Mesendoderm (in vitro differentiated cells): ENCODE measurements around the gene FAM131C.

Experiments used
- DNase-seq: peaks from one replicate; pipeline ENCODE4 v3.0.0; 2013
- H2AK5ac ChIP-seq: 2 replicates; pipeline ENCODE4 v1.6.1; 2013; ENCODE audit warnings: low read length, inconsistent platforms
- H2BK120ac ChIP-seq: 2 replicates; pipeline ENCODE4 v1.6.1; 2013; ENCODE audit warnings: low read depth, mild to moderate bottlenecking, low read length, moderate library complexity, mixed read lengths
- H2BK15ac ChIP-seq: replicated peaks from 2 replicates; pipeline ENCODE4 v1.6.1; 2013; ENCODE audit warnings: low read depth, mild to moderate bottlenecking, moderate library complexity
- H2BK5ac ChIP-seq: 2 replicates; pipeline ENCODE4 v1.6.1; 2013; ENCODE audit warnings: low read length, inconsistent platforms
- H3K18ac ChIP-seq: 2 replicates; pipeline ENCODE4 v1.6.1; 2013; ENCODE audit warnings: mild to moderate bottlenecking, low read length, mixed read lengths
- H3K23ac ChIP-seq: one replicate; pipeline ENCODE4 v1.6.1; 2013; ENCODE audit warnings: low read length
- H3K27ac ChIP-seq: 2 replicates; pipeline ENCODE4 v1.5.1; 2013; ENCODE audit warnings: low read depth, mild to moderate bottlenecking, inconsistent platforms, low read length, moderate library complexity
- H3K27me3 ChIP-seq: 2 replicates; pipeline ENCODE4 v1.6.1; 2013; ENCODE audit warnings: low read length, control low read depth, mild to moderate bottlenecking, inconsistent platforms; ENCODE audit not compliant: insufficient read depth, poor library complexity
- H3K36me3 ChIP-seq: 2 replicates; pipeline ENCODE4 v1.6.1; 2013; ENCODE audit warnings: low read length, inconsistent platforms; ENCODE audit not compliant: control insufficient read depth, insufficient read depth
- H3K4ac ChIP-seq: one replicate; pipeline ENCODE4 v1.6.1; 2013; ENCODE audit warnings: low read depth, mild to moderate bottlenecking, low read length, moderate library complexity
- H3K4me1 ChIP-seq: 2 replicates; pipeline ENCODE4 v1.6.1; 2013; ENCODE audit warnings: low read depth, low read length, inconsistent platforms; ENCODE audit not compliant: control insufficient read depth
- H3K4me2 ChIP-seq: 2 replicates; pipeline ENCODE4 v1.6.1; 2013; ENCODE audit warnings: low read length
- H3K4me3 ChIP-seq: 2 replicates; pipeline ENCODE4 v1.5.1; 2013; ENCODE audit warnings: mild to moderate bottlenecking, low read length
- H3K56ac ChIP-seq: one replicate; pipeline ENCODE4 v1.6.1; 2013; ENCODE audit warnings: low read length
- H3K79me1 ChIP-seq: 2 replicates; pipeline ENCODE4 v1.6.1; 2013; ENCODE audit warnings: low read length, inconsistent platforms
- H3K79me2 ChIP-seq: 2 replicates; pipeline ENCODE4 v1.6.1; 2013; ENCODE audit warnings: mild to moderate bottlenecking, low read length; ENCODE audit not compliant: control insufficient read depth, insufficient read depth
- H3K9ac ChIP-seq: 2 replicates; pipeline ENCODE4 v1.6.1; 2013; ENCODE audit warnings: low read length, inconsistent platforms
- H4K5ac ChIP-seq: one replicate; pipeline ENCODE4 v1.6.1; 2013; ENCODE audit warnings: low read length
- H4K8ac ChIP-seq: one replicate; pipeline ENCODE4 v1.6.1; 2013; ENCODE audit warnings: low read depth, mild to moderate bottlenecking, control low read depth, low read length, moderate library complexity
- WGBS: extraction: QIAGEN DNeasy Blood & Tissue Kit; methylation state at CpG from one replicate; pipeline ENCODE4 v1.1.7; 2013; ENCODE audit warnings: low lambda C conversion rate, missing lambda C conversion rate; ENCODE audit not compliant: insufficient coverage; ENCODE audit errors: extremely low coverage; 5-methylcytosine and 5-hydroxymethylcytosine counted together

FAM131C gene

GRCh38 chr1:16014509-16015482 is 58.7 kb downstream of the FAM131C start:
- no peak overlapping the region for H2BK15ac ChIP-seq
- no peak overlapping the region for H4K8ac ChIP-seq
- H3K79me1 ChIP-seq: no peaks in the 10 kb centered on the region
- no peak overlapping the region for H3K4me3 ChIP-seq
- no peak overlapping the region for H3K23ac ChIP-seq
- H3K79me2 ChIP-seq: no peaks in the 10 kb centered on the region
- no peak overlapping the region for H3K9ac ChIP-seq
- peaks cover 6% of the 10 kb centered on the region for H3K4me1 ChIP-seq
- DNase-seq: no peak
- no peak overlapping the region for H3K4me2 ChIP-seq
- H3K27ac ChIP-seq: no peak overlapping the region
- peak overlapping the region; percentile 20 for H2AK5ac ChIP-seq
- H3K27me3 ChIP-seq: no peaks in the 10 kb centered on the region
- no peak overlapping the region for H2BK120ac ChIP-seq
- no CpG with 5 or more reads among the region's 17 CpGs for WGBS
- H3K18ac ChIP-seq: no peak overlapping the region
- peak overlapping the region; percentile 32 for H3K56ac ChIP-seq
- H3K4ac ChIP-seq: no peak overlapping the region
- H2BK5ac ChIP-seq: no peak overlapping the region
- H4K5ac ChIP-seq: no peak overlapping the region
- H3K36me3 ChIP-seq: no peaks in the 10 kb centered on the region

- no peaks in the 10 kb centered on the region for H3K79me2 ChIP-seq
- no peak overlapping the region for H2AK5ac ChIP-seq
- no peak for DNase-seq
- no peak overlapping the region for H2BK120ac ChIP-seq
- no peak overlapping the region for H4K5ac ChIP-seq
- no peak overlapping the region for H3K18ac ChIP-seq
- peak overlapping the region; percentile 47 for H3K9ac ChIP-seq
- H2BK15ac ChIP-seq: no peak overlapping the region
- no peaks in the 10 kb centered on the region for H3K27me3 ChIP-seq
- H3K79me1 ChIP-seq: no peaks in the 10 kb centered on the region
- H4K8ac ChIP-seq: no peak overlapping the region
- no peak overlapping the region for H2BK5ac ChIP-seq
- no CpG with 5 or more reads among the region's 4 CpGs for WGBS
- H3K23ac ChIP-seq: no peak overlapping the region
- H3K4me2 ChIP-seq: no peak overlapping the region
- peaks cover 6% of the 10 kb centered on the region for H3K4me1 ChIP-seq
- no peak overlapping the region for H3K27ac ChIP-seq
- H3K4me3 ChIP-seq: no peak overlapping the region
- no peaks in the 10 kb centered on the region for H3K36me3 ChIP-seq
- H3K56ac ChIP-seq: peak overlapping the region; percentile 75
- no peak overlapping the region for H3K4ac ChIP-seq
These were observed 59.6 kb downstream of the FAM131C start for GRCh38 chr1:16013908-16014258.

GRCh38 chr1:16013220-16013907 is 60.1 kb downstream of the FAM131C start:
- peak overlapping the region; percentile 78 for H3K18ac ChIP-seq
- peak overlapping the region; percentile 63 for H3K27ac ChIP-seq
- no peak overlapping the region for H3K4me3 ChIP-seq
- no peak overlapping the region for H4K5ac ChIP-seq
- H2BK5ac ChIP-seq: no peak overlapping the region
- WGBS: no CpG with 5 or more reads among the region's 28 CpGs
- H3K79me1 ChIP-seq: no peaks in the 10 kb centered on the region
- peaks cover 6% of the 10 kb centered on the region for H3K4me1 ChIP-seq
- no peaks in the 10 kb centered on the region for H3K36me3 ChIP-seq
- H3K79me2 ChIP-seq: no peaks in the 10 kb centered on the region
- no peak overlapping the region for H3K23ac ChIP-seq
- no peak overlapping the region for H2BK120ac ChIP-seq
- H2AK5ac ChIP-seq: no peak overlapping the region
- H3K4me2 ChIP-seq: peak overlapping the region; percentile 51
- no peak overlapping the region for H4K8ac ChIP-seq
- H2BK15ac ChIP-seq: no peak overlapping the region
- peak overlapping the region; percentile 70 for H3K9ac ChIP-seq
- no peaks in the 10 kb centered on the region for H3K27me3 ChIP-seq
- H3K4ac ChIP-seq: no peak overlapping the region
- DNase-seq: peak; percentile 93
- peak overlapping the region; percentile 88 for H3K56ac ChIP-seq

GRCh38 chr1:16012590-16013219 is 60.7 kb downstream of the FAM131C start:
- Histone ChIP-seq H2BK5ac (peak overlapping the region; percentile 20), H3K36me3 (no peaks in the 10 kb centered on the region), H3K79me1 (no peaks in the 10 kb centered on the region), H3K27me3 (no peaks in the 10 kb centered on the region), H3K4me2 (peak overlapping the region; percentile 63), H4K8ac (no peak overlapping the region), H3K9ac (peak overlapping the region; percentile 70), H2BK15ac (no peak overlapping the region), H2BK120ac (no peak overlapping the region), H4K5ac (no peak overlapping the region), H3K4ac (no peak overlapping the region), H3K23ac (no peak overlapping the region), H2AK5ac (no peak overlapping the region), H3K18ac (peak overlapping the region; percentile 78), H3K56ac (peak overlapping the region; percentile 88), H3K79me2 (no peaks in the 10 kb centered on the region), H3K4me1 (peaks cover 6% of the 10 kb centered on the region), H3K4me3 (no peak overlapping the region), H3K27ac (peak overlapping the region; percentile 63)
- no CpG with 5 or more reads among the region's 36 CpGs for WGBS
- DNase-seq: peak; percentile 92

GRCh38 chr1:16011936-16012589 is 61.4 kb downstream of the FAM131C start:
- Histone ChIP-seq H2AK5ac (peak overlapping the region; percentile 56), H3K4ac (no peak overlapping the region), H3K23ac (no peak overlapping the region), H2BK5ac (peak overlapping the region; percentile 20), H2BK15ac (no peak overlapping the region), H3K4me3 (no peak overlapping the region), H2BK120ac (no peak overlapping the region), H3K79me2 (no peaks in the 10 kb centered on the region), H3K27me3 (no peaks in the 10 kb centered on the region), H3K18ac (no peak overlapping the region), H3K36me3 (no peaks in the 10 kb centered on the region), H3K56ac (peak overlapping the region; percentile 77), H4K8ac (no peak overlapping the region), H3K79me1 (no peaks in the 10 kb centered on the region), H3K4me1 (peaks cover 6% of the 10 kb centered on the region), H4K5ac (no peak overlapping the region), H3K9ac (peak overlapping the region; percentile 57), H3K4me2 (peak overlapping the region; percentile 63), H3K27ac (no peak overlapping the region)
- WGBS: no CpG with 5 or more reads among the region's 11 CpGs
- DNase-seq: no peak
